Thyroid gland (tissue), 4 donors: ENCODE results near the gene SORL1. TPM values are rescaled to one million over a fixed set of nuclear protein-coding genes. Genes with fewer than 3 reads are reported as not detected.
"Not testable (repeated sequence)": the region's sequence is repeated elsewhere in the genome, so short reads cannot be mapped to it uniquely, and the experiment has no call there.

Experiments
- DNase-seq, 2 donors: peaks; one replicate each; pipeline ENCODE4 v3.0.0-alpha.2; 2019
- H3K27ac ChIP-seq, 3 donors: fragments of 200-600 bp; sonication (generic); 1 replicate in 2 of 3; 2 replicates in 1 of 3; pipeline ENCODE4 v1.5.1; 2016 to 2019; ENCODE audit warnings: mild to moderate bottlenecking in 1 of 3, moderate library complexity in 1 of 3
- H3K27me3 ChIP-seq: fragments of 200-600 bp; sonication (generic); one replicate; pipeline ENCODE4 v1.5.1; 2019
- H3K36me3 ChIP-seq, 2 donors: fragments of 200-600 bp; sonication (generic); one replicate each; pipeline ENCODE4 v1.5.1; 2016 to 2019
- H3K4me1 ChIP-seq, 2 donors: fragments of 200-600 bp; sonication (generic); one replicate each; pipeline ENCODE4 v1.5.1; 2017 to 2019
- H3K4me3 ChIP-seq, 3 donors: fragments of 200-600 bp; sonication (generic); replicated peaks in 1 of 3; 1 replicate in 2 of 3; 2 replicates in 1 of 3; pipeline ENCODE4 v1.5.1; 2016; ENCODE audit warnings: mild to moderate bottlenecking in 1 of 3
- H3K9me3 ChIP-seq: fragments of 200-600 bp; sonication (generic); one replicate; pipeline ENCODE4 v1.5.1; 2017
- POLR2A ChIP-seq, 2 donors: fragments of 450-650 bp; IDR thresholded peaks; one replicate each; pipeline ENCODE4 v1.6.1; 2017; ENCODE audit warnings: antibody characterized with exemption in 2 of 2, mild to moderate bottlenecking in 2 of 2, moderate library complexity in 1 of 2
- WGBS, 2 donors: methylation state at CpG; one replicate each; pipeline ENCODE4 v1.1.5; 2017; 5-methylcytosine and 5-hydroxymethylcytosine counted together
- intact Hi-C: fragments of 100-400 bp; cut with DNase I; formaldehyde crosslinking; loops from one replicate; pipeline ENCODE4 v1.15.1; 2023
- total RNA-seq, 4 donors: library from RNA; depleted of rRNA; stranded (reverse); fragments of >200 nt; gene quantifications; one replicate each; pipeline ENCODE4 v1.2.3, GENCODE V29; 2016
- TF ChIP-seq, protein P1 (sequence below), 6 experiments: fragments of 200-600 bp in 3 of 6; fragments of 450-650 bp in 3 of 6; sonication (generic) in 3 of 6; IDR thresholded peaks; one replicate each; pipeline ENCODE4 v1.5.1; 2016 to 2019; ENCODE audit warnings: antibody characterized with exemption in 6 of 6, mild to moderate bottlenecking in 2 of 6, inconsistent platforms in 1 of 6, moderate library complexity in 1 of 6

Gene SORL1
- 10 to 100 TPM; 19.6 to 73.8 (median 53.6) TPM for total RNA-seq

- TF ChIP-seq, protein P1, sequence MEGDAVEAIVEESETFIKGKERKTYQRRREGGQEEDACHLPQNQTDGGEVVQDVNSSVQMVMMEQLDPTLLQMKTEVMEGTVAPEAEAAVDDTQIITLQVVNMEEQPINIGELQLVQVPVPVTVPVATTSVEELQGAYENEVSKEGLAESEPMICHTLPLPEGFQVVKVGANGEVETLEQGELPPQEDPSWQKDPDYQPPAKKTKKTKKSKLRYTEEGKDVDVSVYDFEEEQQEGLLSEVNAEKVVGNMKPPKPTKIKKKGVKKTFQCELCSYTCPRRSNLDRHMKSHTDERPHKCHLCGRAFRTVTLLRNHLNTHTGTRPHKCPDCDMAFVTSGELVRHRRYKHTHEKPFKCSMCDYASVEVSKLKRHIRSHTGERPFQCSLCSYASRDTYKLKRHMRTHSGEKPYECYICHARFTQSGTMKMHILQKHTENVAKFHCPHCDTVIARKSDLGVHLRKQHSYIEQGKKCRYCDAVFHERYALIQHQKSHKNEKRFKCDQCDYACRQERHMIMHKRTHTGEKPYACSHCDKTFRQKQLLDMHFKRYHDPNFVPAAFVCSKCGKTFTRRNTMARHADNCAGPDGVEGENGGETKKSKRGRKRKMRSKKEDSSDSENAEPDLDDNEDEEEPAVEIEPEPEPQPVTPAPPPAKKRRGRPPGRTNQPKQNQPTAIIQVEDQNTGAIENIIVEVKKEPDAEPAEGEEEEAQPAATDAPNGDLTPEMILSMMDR (IDR thresholded peaks at IDR 0.05): peak in 4 of 6 experiments; percentile 43 to 83 (median 76)
- TF ChIP-seq POLR2A (IDR thresholded peaks at IDR 0.05): peak in 1 of 2 donors; percentile 66
- Histone ChIP-seq H3K9me3 (no peaks in the 10 kb centered on the region), H3K36me3 (no peaks in the 10 kb centered on the region), H3K27me3 (no peaks in the 10 kb centered on the region), H3K27ac (peak within 1 kb of the TSS; percentile 63 to 75 (median 74)), H3K4me3 (peak within 1 kb of the TSS; percentile 51 to 68 (median 64)), H3K4me1 (peaks cover 13 to 15% of the 10 kb centered on the region in 2 donors)
- WGBS, 2 donors: 0 to 1% methylated on average over 6 to 18 of the region's 89 CpGs
- intact Hi-C loops: loop anchor here (10.0 kb wide), 1 partner anchor 123 kb away; no protein-coding TSS in a partner anchor
- peak; percentile 83 to 87 for DNase-seq
These were observed at the start of gene SORL1 for GRCh38 chr11:121451986-121452608. Gene SORL1, plus strand, starts transcription at chr11:121452314. Its CDS starts 18 bp downstream, at chr11:121452332.

GRCh38 chr11:121405646-121406045 is 46.5 kb upstream of the SORL1 start:
- H3K27ac ChIP-seq: no peak overlapping the region
- H3K4me3 ChIP-seq: no peak overlapping the region
- WGBS, 2 donors: 81 to 83% methylated on average over 1 of the region's 1 CpG
- no peak for TF ChIP-seq POLR2A (IDR thresholded peaks at IDR 0.05)
- TF ChIP-seq, protein P1 (IDR thresholded peaks at IDR 0.05): no peak
- no peak for DNase-seq
- H3K27me3 ChIP-seq: no peaks in the 10 kb centered on the region
- no peaks in the 10 kb centered on the region for H3K36me3 ChIP-seq
- intact Hi-C loops: no loop called here
- H3K9me3 ChIP-seq: no peaks in the 10 kb centered on the region
- H3K4me1 ChIP-seq: peaks cover 0 to 4% of the 10 kb centered on the region in 2 donors

DNA sequence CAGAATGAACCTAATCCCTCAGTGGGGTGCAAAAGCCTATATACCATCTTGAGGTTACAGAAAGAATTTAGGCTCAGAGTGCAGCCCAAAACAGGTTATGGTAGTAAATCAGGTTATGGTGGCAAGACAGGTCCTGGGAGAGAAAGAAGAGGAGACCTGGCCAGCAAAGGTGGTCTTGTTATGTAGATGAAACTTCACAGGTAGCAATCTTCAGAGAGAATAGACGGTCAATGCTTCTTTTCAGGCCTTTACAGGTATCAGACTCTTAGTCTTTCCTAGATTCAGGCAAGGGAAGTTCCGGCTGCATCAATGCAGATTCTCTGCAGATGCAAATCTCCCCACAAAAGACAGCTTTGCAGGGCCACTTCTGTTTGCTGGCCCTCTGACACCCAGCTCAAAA is 45.8 kb upstream of the SORL1 start:
- Histone ChIP-seq H3K9me3 (no peaks in the 10 kb centered on the region), H3K27me3 (no peaks in the 10 kb centered on the region), H3K27ac (no peak overlapping the region), H3K4me1 (peaks cover 0 to 4% of the 10 kb centered on the region in 2 donors), H3K36me3 (no peaks in the 10 kb centered on the region), H3K4me3 (no peak overlapping the region)
- 91 to 100% methylated on average over 2 of the region's 2 CpGs for WGBS, 2 donors
- TF ChIP-seq, protein P1 (IDR thresholded peaks at IDR 0.05): no peak
- TF ChIP-seq POLR2A (IDR thresholded peaks at IDR 0.05): no peak
- intact Hi-C loops: no loop called here
- no peak for DNase-seq

- intact Hi-C loops: no loop called here
- Histone ChIP-seq H3K9me3 (no peaks in the 10 kb centered on the region), H3K27me3 (no peaks in the 10 kb centered on the region), H3K4me3 (no peak overlapping the region), H3K4me1 (peaks cover 0 to 4% of the 10 kb centered on the region in 2 donors), H3K27ac (no peak overlapping the region), H3K36me3 (no peaks in the 10 kb centered on the region)
- WGBS, 2 donors: 78 to 84% methylated on average over 2 of the region's 2 CpGs
- DNase-seq: no peak
- TF ChIP-seq POLR2A (IDR thresholded peaks at IDR 0.05): no peak
- TF ChIP-seq, protein P1 (IDR thresholded peaks at IDR 0.05): no peak
These were observed 43.3 kb upstream of the SORL1 start for GRCh38 chr11:121408830-121409229.

- DNase-seq, H3K4me3 ChIP-seq, H3K9me3 ChIP-seq, intact Hi-C loops, H3K27me3 ChIP-seq, H3K36me3 ChIP-seq, H3K27ac ChIP-seq, H3K4me1 ChIP-seq: not testable (repeated sequence)
- WGBS, 2 donors: 97 to 100% methylated on average over 2 of the region's 2 CpGs
These were observed 42.1 kb upstream of the SORL1 start for GRCh38 chr11:121410041-121410440.

- peaks cover 4 to 11% of the 10 kb centered on the region in 2 donors for H3K4me1 ChIP-seq
- DNase-seq, intact Hi-C loops: not testable (repeated sequence)
These were observed 40.8 kb upstream of the SORL1 start for GRCh38 chr11:121411330-121411729.

More at GRCh38 chr11:121411330-121411729, 40.8 kb upstream of the SORL1 start:
- H3K36me3 ChIP-seq, H3K27me3 ChIP-seq, H3K4me3 ChIP-seq, H3K27ac ChIP-seq, H3K9me3 ChIP-seq: not testable (repeated sequence)
